SU-DHL-6 (cell line): ENCODE results near the gene SCGN.

Source experiments
- CTCF ChIP-seq: fragments of 200-600 bp; sonication (generic); IDR thresholded peaks from one replicate; pipeline ENCODE4 v1.5.1; 2017; ENCODE audit warnings: antibody characterized with exemption, mild to moderate bottlenecking, low read length, moderate library complexity; ENCODE audit not compliant: insufficient read depth, poor library complexity, severe bottlenecking
- EZH2phosphoT487 ChIP-seq: fragments of 200-600 bp; sonication (generic), shearing (Covaris generic); conservative IDR thresholded peaks from 2 replicates; pipeline ENCODE4 v1.6.1; 2018; ENCODE audit warnings: mild to moderate bottlenecking, antibody characterized with exemption, low read length, moderate library complexity, mixed read lengths

- no peak for TF ChIP-seq CTCF
- no peak for TF ChIP-seq EZH2phosphoT487
Observed at GRCh38 chr6:25695671-25696070, 43.7 kb downstream of the SCGN start.
